Neural cell (in vitro differentiated cells): ENCODE measurements around the gene DALRD3. TPM values are rescaled to one million over a fixed set of nuclear protein-coding genes. Genes with fewer than 3 reads are reported as not detected.
A peak's percentile ranks its signal among the peaks of the same experiment; 100 is the strongest.

Experiments used
- H2AFZ ChIP-seq: fragments of 200-600, 300-800 bp; sonication (generic), shearing (Covaris generic); 2 replicates; pipeline ENCODE4 v1.6.0; 2014; ENCODE audit warnings: low read depth, mild to moderate bottlenecking, antibody characterized with exemption, low read length, moderate library complexity
- H3F3A ChIP-seq: fragments of 200-600 bp; shearing (Covaris generic); 2 replicates; pipeline ENCODE4 v1.6.1; 2016; ENCODE audit warnings: mild to moderate bottlenecking, moderate library complexity, mixed read lengths, antibody characterized with exemption, low read length; ENCODE audit not compliant: insufficient read depth, poor library complexity, severe bottlenecking
- H3K27ac ChIP-seq: fragments of 200-600, 300-800 bp; sonication (generic), shearing (Covaris generic); 2 replicates; pipeline ENCODE4 v1.5.1; 2014; ENCODE audit warnings: mild to moderate bottlenecking, low read length, moderate library complexity
- H3K27me3 ChIP-seq: fragments of 300-800, 200-600 bp; sonication (generic), shearing (Covaris generic); 2 replicates; pipeline ENCODE4 v1.6.0; 2014; ENCODE audit warnings: mild to moderate bottlenecking, low read depth, low read length, moderate library complexity; ENCODE audit not compliant: insufficient read depth
- H3K36me3 ChIP-seq: fragments of 300-800, 200-600 bp; sonication (generic), shearing (Covaris generic); 2 replicates; pipeline ENCODE4 v1.5.1; 2014; ENCODE audit warnings: mild to moderate bottlenecking, antibody characterized with exemption, low read length, moderate library complexity; ENCODE audit not compliant: insufficient read depth
- H3K4me2 ChIP-seq: fragments of 300-800, 200-600 bp; sonication (generic), shearing (Covaris generic); 2 replicates; pipeline ENCODE4 v1.6.0; 2014; ENCODE audit warnings: mild to moderate bottlenecking, low read length
- H3K4me3 ChIP-seq: fragments of 300-800, 200-600 bp; sonication (generic), shearing (Covaris generic); 2 replicates; pipeline ENCODE4 v1.5.1; 2014; ENCODE audit warnings: mild to moderate bottlenecking, low read length, moderate library complexity
- H3K79me2 ChIP-seq: fragments of 200-600 bp; shearing (Covaris generic); replicated peaks from 2 replicates; pipeline ENCODE4 v1.6.0; 2014; ENCODE audit warnings: mild to moderate bottlenecking, low read length, moderate library complexity; ENCODE audit not compliant: insufficient read depth
- H3K9ac ChIP-seq: fragments of 300-800, 200-600 bp; sonication (generic), shearing (Covaris generic); 2 replicates; pipeline ENCODE4 v1.6.1; 2016; ENCODE audit warnings: mild to moderate bottlenecking, low read length, mixed read lengths
- H3K9me2 ChIP-seq: fragments of 200-600 bp; shearing (Covaris generic); 2 replicates; pipeline ENCODE4 v1.6.1; 2016; ENCODE audit warnings: mild to moderate bottlenecking, low read length, mixed read lengths; ENCODE audit not compliant: insufficient read depth
- H3K9me3 ChIP-seq: fragments of 200-600, 300-800 bp; sonication (generic), shearing (Covaris generic); 2 replicates; pipeline ENCODE4 v1.6.1; 2016; ENCODE audit warnings: mild to moderate bottlenecking, mixed run types, low read length, moderate library complexity, mixed read lengths
- H4K20me1 ChIP-seq: fragments of 200-600 bp; shearing (Covaris generic); 2 replicates; pipeline ENCODE4 v1.6.1; 2016; ENCODE audit warnings: mild to moderate bottlenecking, mixed run types; ENCODE audit not compliant: insufficient read depth
- EP300 ChIP-seq: fragments of 450-650 bp; conservative IDR thresholded peaks from 2 replicates; pipeline ENCODE4 v1.6.1; 2014; ENCODE audit warnings: antibody characterized with exemption, mild to moderate bottlenecking, moderate library complexity; ENCODE audit not compliant: poor library complexity, severe bottlenecking
- EZH2 ChIP-seq: fragments of 200-600, 300-800 bp; shearing (Covaris generic), sonication (generic); IDR thresholded peaks from 2 replicates; pipeline ENCODE4 v1.6.1; 2014; ENCODE audit warnings: antibody characterized with exemption, low read length, borderline replicate concordance, mild to moderate bottlenecking; ENCODE audit not compliant: insufficient read depth, poor library complexity, severe bottlenecking
- MXI1 ChIP-seq: fragments of 450-650 bp; conservative IDR thresholded peaks from 2 replicates; pipeline ENCODE4 v1.6.1; 2014; ENCODE audit warnings: antibody characterized with exemption, mild to moderate bottlenecking; ENCODE audit not compliant: poor library complexity, severe bottlenecking
- POLR2AphosphoS5 ChIP-seq: IDR thresholded peaks from 2 replicates; pipeline ENCODE4 v1.6.1; 2012
- RAD21 ChIP-seq: fragments of 450-650 bp; conservative IDR thresholded peaks from 2 replicates; pipeline ENCODE4 v1.6.1; 2014; ENCODE audit warnings: antibody characterized with exemption, mild to moderate bottlenecking, moderate library complexity
- SMC3 ChIP-seq: fragments of 450-650 bp; conservative IDR thresholded peaks from 2 replicates; pipeline ENCODE4 v1.6.1; 2014; ENCODE audit warnings: antibody characterized with exemption, mild to moderate bottlenecking, moderate library complexity; ENCODE audit not compliant: poor library complexity
- TAF1 ChIP-seq: IDR thresholded peaks from 2 replicates; pipeline ENCODE4 v1.6.1; 2012; ENCODE audit warnings: low read depth
- polyA plus RNA-seq: library from polyadenylated mRNA; depleted of rRNA; stranded (reverse); fragments of >200 nt; gene quantifications from 2 replicates; pipeline ENCODE4 v1.2.3, GENCODE V29; 2014
- TF ChIP-seq, protein P1 (sequence below): fragments of 450-650 bp; IDR thresholded peaks from 2 replicates; pipeline ENCODE4 v1.5.1; 2014; ENCODE audit warnings: antibody characterized with exemption, mild to moderate bottlenecking, moderate library complexity; ENCODE audit not compliant: poor library complexity, severe bottlenecking
- TF ChIP-seq, protein P2 (sequence below): IDR thresholded peaks from 2 replicates; pipeline ENCODE4 v1.6.1; 2012; ENCODE audit warnings: borderline replicate concordance

Gene DALRD3
- polyA plus RNA-seq, 1 donor from 2014 or later: 121 TPM

DNA sequence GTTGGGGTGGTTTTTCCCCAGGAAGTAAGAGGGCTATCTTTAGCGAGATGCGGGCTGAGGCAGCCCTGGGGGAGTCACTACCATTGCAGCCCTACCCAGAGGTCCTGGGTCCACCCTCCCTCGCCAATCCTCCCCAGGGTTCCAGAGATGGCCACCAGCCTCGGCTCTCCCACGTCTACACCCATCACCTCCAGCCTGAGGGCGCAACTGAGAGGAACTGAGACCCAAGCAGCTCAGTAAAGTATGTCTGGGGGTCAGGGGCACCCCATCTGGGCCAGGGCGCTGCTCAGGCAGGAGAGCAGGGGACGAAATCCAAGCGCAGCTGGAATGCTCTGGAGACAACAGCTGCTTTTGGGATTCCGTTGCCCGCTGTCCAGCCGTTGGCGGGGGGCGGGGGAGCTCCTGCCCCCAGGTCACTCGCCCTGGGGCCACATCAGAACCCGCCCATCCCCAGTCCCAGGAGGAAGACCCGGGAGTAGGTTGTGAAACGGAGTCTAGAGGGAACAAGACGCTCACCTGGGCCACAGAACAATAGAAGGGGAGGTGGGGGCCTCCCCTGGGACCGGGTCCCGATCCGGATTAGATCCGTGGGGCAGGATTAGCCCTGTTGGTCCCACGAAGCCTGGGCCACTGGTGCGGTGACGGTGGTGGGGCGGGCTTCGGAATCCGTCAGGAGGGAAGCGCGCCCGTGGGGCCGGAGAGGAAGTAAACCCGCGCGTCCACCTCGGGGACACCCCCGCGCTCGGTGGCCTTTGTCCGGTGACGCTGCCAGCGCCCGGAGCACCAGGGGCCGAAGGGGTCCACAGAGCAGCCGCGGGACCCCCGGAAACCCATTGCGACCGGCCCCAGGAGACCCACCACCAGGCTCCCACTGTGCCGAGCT, 2.2 kb upstream of the DALRD3 start:
- Histone ChIP-seq H4K20me1 (no peaks in the 10 kb centered on the region), H3K79me2 (peaks cover 18% of the 10 kb centered on the region), H3K4me2 (peak overlapping the region; percentile 94), H3K9me3 (no peaks in the 10 kb centered on the region), H2AFZ (peak overlapping the region; percentile 37), H3K27ac (peak overlapping the region; percentile 94), H3F3A (no peaks in the 10 kb centered on the region), H3K27me3 (no peaks in the 10 kb centered on the region), H3K9ac (peak overlapping the region; percentile 97), H3K9me2 (no peaks in the 10 kb centered on the region), H3K4me3 (peak overlapping the region; percentile 100), H3K36me3 (no peaks in the 10 kb centered on the region)
- TF ChIP-seq POLR2AphosphoS5: no peak
- TF ChIP-seq MXI1: no peak
- no peak for TF ChIP-seq EZH2
- TF ChIP-seq, protein P1, sequence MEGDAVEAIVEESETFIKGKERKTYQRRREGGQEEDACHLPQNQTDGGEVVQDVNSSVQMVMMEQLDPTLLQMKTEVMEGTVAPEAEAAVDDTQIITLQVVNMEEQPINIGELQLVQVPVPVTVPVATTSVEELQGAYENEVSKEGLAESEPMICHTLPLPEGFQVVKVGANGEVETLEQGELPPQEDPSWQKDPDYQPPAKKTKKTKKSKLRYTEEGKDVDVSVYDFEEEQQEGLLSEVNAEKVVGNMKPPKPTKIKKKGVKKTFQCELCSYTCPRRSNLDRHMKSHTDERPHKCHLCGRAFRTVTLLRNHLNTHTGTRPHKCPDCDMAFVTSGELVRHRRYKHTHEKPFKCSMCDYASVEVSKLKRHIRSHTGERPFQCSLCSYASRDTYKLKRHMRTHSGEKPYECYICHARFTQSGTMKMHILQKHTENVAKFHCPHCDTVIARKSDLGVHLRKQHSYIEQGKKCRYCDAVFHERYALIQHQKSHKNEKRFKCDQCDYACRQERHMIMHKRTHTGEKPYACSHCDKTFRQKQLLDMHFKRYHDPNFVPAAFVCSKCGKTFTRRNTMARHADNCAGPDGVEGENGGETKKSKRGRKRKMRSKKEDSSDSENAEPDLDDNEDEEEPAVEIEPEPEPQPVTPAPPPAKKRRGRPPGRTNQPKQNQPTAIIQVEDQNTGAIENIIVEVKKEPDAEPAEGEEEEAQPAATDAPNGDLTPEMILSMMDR: no peak
- TF ChIP-seq EP300: no peak
- no peak for TF ChIP-seq SMC3
- no peak for TF ChIP-seq RAD21
- TF ChIP-seq TAF1: no peak
- TF ChIP-seq, protein P2, sequence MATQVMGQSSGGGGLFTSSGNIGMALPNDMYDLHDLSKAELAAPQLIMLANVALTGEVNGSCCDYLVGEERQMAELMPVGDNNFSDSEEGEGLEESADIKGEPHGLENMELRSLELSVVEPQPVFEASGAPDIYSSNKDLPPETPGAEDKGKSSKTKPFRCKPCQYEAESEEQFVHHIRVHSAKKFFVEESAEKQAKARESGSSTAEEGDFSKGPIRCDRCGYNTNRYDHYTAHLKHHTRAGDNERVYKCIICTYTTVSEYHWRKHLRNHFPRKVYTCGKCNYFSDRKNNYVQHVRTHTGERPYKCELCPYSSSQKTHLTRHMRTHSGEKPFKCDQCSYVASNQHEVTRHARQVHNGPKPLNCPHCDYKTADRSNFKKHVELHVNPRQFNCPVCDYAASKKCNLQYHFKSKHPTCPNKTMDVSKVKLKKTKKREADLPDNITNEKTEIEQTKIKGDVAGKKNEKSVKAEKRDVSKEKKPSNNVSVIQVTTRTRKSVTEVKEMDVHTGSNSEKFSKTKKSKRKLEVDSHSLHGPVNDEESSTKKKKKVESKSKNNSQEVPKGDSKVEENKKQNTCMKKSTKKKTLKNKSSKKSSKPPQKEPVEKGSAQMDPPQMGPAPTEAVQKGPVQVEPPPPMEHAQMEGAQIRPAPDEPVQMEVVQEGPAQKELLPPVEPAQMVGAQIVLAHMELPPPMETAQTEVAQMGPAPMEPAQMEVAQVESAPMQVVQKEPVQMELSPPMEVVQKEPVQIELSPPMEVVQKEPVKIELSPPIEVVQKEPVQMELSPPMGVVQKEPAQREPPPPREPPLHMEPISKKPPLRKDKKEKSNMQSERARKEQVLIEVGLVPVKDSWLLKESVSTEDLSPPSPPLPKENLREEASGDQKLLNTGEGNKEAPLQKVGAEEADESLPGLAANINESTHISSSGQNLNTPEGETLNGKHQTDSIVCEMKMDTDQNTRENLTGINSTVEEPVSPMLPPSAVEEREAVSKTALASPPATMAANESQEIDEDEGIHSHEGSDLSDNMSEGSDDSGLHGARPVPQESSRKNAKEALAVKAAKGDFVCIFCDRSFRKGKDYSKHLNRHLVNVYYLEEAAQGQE: no peak

DNA sequence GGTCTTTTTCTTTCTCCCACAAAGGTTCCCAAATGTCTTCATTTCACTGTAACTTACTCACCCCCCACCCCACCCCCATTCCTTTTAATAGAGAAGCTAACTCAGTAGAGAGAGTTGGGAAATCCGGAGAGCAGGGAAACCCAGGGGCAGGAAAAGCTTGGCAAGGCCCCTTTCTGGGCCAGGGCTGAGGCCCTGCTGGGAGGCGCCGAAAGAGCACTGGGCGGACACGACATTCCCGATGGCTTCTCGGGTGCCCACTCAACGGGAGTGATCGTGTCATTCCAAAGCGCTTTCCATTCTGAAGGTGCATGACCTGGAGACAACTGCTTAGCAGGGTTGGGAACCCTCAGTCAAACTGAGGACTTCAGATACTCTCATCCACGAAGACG, 1.6 kb upstream of the DALRD3 start:
- Histone ChIP-seq H3K4me2 (peak overlapping the region; percentile 94), H3K9me2 (no peaks in the 10 kb centered on the region), H3K9me3 (no peaks in the 10 kb centered on the region), H2AFZ (no peak overlapping the region), H3K27ac (no peak overlapping the region), H3F3A (no peaks in the 10 kb centered on the region), H3K79me2 (peaks cover 18% of the 10 kb centered on the region), H3K4me3 (peak overlapping the region; percentile 100), H4K20me1 (peaks cover 2% of the 10 kb centered on the region), H3K27me3 (no peaks in the 10 kb centered on the region), H3K36me3 (no peaks in the 10 kb centered on the region), H3K9ac (peak overlapping the region; percentile 97)
- TF ChIP-seq, protein P2: no peak
- TF ChIP-seq TAF1: no peak
- TF ChIP-seq, protein P1: no peak
- no peak for TF ChIP-seq RAD21
- no peak for TF ChIP-seq SMC3
- TF ChIP-seq POLR2AphosphoS5: no peak
- TF ChIP-seq EP300: no peak
- no peak for TF ChIP-seq EZH2
- TF ChIP-seq MXI1: no peak
